HG03439 (cell line): ENCODE data around the gene ERVK3-1.
"Not testable (repeated sequence)": the region's sequence is repeated elsewhere in the genome, so short reads cannot be mapped to it uniquely, and the experiment has no call there.

ENCODE experiments used
- ATAC-seq: cut with Tn5 transposase; IDR thresholded peaks from one replicate; pipeline ENCODE4 v1.9.1; 2021; ENCODE audit warnings: mild to moderate bottlenecking, moderate library complexity; ENCODE audit not compliant: unreplicated experiment

Gene ERVK3-1, protein sequence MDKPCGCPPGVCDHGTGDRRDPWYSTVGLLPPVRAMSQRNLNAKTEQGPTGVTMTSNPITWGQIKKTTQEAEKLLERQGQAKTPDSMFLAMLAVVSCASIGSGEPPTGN

DNA sequence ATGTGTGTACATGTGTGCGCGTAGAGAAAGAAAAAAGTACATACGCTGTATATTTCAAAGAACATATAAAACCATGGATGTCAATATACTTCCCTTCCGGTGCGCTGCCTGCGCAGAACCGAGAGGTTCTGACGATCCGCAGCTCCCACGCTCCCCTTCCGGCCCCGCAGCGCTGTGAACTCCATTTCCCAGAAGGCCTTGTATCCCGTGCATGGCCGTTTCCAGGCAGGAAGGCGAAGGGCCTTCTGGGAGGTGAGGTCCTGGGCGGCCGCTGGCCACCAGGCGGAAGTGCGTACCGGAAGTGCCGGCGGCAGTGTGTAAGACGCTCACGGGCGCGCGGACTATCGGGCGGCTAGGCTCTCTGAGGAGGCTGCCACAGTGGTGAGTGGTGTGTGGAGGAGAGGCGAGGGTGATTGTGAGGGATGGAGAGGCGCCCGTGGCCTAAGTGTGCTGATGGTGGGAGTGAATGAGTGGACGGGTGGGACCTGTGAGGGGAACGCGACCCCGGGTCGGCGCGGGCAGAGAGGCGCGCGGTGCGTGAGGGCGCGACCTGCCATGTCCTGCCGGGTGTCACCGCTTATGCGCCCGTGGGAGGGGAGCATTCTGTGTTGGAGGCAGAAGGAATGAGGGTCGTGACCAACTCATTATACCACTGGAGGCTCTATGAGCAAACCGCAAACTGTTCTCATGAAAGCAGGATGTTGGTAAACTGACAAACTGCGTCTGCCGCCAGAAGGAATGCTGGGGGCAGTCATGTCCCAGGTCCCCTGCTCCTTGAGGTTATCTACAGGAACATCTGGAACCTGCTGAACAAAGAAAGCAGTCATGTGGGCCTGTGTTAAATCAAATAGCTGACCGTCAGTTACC, at the start of gene ERVK3-1:
ERVK3-1 (plus strand) TSS at position 313 of the 867 bp plus-strand sequence. CDS start 6,792 bp downstream, outside the sequence.
- peak; percentile 97 for ATAC-seq

DNA sequence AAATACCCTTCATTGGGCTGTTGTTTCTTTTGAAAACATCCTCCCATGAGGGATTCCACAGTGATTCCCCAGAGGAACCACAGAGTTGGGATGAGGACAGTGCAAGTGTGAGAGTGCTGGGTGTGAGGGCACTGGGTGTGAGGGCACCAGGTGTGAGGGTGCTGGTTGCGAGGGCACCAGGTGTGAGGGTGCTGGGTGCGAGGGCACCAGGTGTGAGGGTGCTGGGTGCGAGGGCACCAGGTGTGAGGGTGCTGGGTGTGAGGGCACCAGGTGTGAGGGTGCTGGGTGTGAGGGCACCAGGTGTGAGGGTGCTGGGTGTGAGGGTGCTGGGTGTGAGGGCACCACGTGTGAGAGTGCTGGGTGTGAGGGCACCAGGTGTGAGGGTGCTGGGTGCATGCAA, 46.9 kb upstream of the ERVK3-1 start:
- not testable (repeated sequence) for ATAC-seq

DNA sequence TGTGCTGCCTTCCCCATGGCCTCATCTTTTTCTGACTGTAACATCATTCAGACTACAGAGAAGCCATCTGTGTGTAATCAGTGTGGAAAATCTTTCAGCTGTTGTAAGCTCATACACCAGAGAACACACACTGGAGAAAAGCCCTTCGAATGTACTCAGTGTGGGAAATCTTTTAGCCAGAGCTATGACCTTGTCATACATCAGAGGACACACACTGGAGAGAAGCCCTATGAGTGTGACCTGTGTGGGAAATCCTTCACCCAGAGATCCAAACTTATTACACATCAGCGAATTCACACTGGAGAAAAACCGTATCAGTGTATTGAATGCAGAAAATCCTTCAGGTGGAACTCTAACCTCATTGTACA, 43.6 kb upstream of the ERVK3-1 start:
- ATAC-seq = no peak

DNA sequence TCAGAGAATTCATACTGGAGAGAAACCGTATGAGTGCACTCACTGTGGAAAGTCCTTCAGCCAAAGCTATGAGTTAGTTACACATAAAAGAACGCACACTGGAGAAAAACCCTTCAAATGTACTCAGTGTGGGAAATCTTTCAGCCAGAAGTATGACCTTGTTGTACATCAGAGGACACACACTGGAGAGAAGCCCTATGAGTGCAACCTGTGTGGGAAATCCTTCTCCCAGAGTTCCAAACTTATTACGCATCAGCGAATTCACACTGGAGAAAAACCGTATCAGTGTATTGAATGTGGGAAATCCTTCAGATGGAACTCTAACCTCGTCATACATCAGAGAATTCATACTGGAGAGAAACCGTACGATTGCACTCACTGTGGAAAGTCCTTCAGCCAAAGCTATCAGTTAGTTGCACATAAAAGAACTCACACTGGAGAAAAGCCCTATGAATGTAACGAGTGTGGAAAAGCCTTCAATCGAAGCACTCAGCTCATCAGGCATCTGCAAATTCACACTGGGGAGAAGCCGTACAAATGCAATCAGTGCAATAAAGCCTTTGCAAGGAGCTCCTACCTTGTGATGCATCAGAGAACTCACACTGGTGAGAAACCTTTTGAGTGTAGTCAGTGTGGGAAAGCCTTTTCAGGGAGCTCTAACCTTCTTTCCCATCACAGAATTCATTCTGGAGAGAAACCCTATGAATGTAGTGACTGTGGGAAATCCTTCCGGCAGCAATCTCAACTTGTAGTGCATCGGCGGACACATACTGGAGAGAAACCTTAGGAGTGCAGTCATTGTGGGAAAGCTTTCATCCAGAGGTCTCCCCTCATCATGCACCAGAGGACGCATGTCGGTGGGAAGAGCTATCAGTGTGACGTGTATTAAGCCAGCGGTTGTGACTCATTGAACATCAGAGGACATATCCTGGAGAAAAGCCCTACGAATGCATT, 42.9 kb upstream of the ERVK3-1 start:
- no peak for ATAC-seq

DNA sequence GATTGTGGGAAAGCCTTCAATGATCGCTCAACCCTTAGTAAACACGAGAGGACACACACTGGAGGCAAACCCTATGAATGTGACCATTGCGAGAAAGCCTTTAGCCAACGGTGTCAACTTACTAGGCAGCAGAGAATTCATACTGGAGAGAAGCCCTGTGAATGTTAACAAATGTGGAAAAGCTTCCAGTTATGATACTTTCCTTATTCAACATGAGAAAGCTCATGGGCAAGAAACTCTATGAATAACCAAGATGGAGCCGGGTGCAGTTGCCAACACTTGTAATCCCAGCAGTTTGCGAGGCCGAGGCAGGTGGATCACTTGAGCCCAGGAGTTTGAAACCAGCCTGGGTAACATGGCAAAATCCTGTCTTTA, 42.3 kb upstream of the ERVK3-1 start:
- ATAC-seq = no peak

DNA sequence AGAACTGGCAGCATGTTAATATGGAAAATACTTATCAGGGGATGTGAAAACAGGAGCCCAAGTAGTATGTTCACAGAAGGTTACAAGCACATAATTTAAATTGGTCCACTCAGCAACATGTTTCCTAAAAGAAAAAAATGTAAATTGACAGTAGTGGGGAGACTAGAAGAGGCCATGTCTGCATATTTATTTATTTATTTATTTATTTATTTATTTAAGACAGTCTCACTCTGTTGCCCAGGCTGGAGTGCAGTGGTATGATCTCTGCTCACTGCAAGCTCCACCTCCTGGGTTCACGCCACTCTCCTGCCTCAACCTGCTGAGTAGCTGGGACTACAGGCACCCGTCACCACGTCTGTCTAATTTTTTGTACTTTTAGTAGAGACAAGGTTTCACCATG, 40.1 kb upstream of the ERVK3-1 start:
- ATAC-seq = no peak

DNA sequence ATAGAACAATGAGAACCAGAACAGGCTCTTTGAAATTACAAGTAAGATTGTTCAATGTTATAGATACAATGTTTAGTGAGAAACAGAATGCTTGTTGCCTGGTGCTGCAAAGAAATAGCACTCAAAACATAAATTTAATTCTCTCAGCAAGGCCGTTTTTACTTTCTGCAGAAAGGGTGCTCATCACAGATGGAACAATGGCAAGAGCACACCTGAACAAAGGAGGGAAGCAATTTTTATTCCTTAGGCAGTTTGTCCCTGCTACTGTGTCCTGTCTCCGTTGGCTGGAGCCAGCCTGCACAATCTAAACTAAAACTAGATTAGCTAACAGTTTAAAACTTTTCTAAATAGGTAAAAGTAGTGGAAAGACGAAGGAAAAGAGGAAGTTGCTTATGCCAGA, 36.8 kb upstream of the ERVK3-1 start:
- no peak for ATAC-seq

DNA sequence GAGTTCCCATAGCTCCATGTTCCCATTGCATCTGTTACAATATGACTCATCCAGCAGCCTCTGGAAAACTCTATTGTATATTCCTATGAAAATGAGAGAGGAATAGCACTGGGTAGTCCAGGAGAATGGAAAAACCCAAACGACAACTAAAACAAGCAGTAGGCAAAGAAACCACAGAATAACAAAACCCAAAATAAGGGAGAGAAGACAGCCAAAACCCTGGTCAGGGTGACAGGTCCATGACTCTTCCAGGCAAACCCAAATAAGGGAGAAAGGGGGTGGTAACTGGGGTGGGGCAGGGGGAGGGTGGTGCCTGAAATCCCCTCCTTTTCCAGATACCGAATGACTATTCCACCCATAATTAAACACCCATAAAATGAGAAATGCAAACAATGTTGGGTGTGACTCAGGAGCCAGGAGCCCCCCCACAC, 30.4 kb upstream of the ERVK3-1 start:
- no peak for ATAC-seq

DNA sequence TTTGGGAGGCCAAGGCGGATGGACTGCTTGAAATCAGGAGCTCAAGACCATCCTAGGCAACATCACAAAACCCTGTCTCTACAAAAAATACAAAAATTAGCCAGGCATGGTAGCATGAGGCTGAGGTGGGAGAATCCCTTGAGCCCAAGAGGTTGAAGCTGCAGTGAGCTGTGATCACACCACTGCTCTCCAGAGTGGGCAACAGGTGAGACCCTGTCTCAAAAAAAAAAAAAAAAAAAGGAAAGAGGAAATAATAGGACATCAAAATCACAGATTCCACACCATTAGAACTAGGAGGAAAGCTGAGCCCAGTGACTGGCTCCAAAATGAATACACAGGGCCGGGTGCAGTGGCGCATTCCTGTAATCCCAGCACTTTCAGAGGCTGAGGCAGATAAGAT, 29.6 kb upstream of the ERVK3-1 start:
- ATAC-seq = no peak

DNA sequence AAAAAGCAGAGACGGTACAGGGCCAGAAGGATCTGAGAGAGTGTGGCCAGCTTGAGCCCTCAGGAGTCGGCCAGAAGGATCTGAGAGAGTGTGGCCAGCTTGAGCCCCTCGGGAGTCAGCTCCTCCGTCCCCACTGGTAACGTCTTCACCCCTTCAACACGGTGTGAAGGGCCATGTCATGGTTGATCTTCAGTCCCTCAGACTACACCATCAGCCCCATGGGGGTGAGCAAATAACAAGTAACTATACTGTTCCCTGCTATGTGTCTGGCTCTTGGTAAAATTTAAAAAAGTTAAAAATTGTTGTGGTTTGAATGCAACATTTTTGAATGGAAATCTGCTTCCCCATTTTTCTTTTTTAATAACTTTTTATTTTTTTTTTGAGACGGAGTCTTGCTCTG, 28.0 kb upstream of the ERVK3-1 start:
- ATAC-seq = no peak

DNA sequence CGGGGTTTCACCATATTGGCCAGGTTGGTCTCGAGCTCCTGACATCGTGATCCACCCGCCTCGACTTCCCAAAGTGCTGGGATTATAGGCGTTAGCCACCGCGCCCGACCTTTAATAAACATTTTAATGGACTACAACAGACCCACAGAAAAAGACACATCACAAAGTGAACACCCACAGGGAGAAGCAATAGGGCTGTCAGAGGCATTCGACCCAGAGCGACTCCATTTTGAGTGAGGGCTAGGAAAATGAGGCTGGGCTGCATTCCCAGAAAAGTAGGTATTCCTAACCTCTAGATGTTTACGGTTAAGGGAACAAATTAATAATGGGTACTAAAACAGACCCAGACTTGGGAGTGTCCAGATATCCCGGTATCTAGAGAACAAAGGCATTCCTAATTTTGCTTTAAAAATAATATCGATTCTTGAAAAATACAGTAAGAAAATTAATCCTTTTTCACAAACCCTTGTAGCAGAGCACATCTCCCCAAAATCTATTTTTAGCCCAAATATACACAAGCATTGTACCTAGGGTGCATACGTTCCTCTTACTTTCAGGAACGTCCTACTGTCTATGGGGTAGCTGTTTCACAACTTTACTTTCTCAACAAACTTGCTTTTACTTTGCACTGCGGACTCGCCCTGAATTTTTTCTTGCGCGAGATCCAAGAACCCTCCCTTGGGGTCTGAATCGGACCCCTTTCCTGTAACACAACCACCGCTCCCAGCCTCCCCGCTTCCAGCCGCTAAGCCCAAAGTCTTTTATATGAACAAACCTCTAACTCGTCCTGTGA, 27.2 kb upstream of the ERVK3-1 start:
- no peak for ATAC-seq

DNA sequence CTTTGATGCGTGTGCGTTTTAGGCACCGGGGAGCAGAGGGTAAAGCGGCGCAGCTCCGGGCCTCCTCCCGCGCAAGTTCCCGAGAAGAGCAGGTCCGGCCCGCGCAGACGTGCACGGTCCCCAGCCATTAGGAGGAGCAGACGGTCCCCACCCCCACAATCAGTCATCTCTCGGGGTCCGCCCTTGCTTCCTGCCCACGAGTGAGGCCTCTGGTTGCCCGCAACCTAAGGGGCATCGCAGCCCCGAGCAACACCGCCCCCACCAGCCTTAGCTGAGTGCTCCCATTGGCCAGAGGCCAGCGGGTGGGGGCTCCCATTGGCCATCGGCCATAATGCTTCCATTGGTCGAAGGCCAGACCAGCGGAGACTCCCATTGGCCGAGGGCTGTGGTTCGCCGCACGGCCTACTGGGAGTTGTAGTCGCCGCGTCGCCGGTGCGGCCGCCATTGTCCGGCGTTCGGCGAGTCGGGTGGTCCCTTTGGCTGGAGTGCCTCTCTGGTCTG, 26.6 kb upstream of the ERVK3-1 start, which contains the start of gene ZNF8:
ZNF8 (plus strand) TSS at position 415 of the 501 bp plus-strand sequence. CDS start 127 bp downstream, outside the sequence.
- ATAC-seq = peak; percentile 95

DNA sequence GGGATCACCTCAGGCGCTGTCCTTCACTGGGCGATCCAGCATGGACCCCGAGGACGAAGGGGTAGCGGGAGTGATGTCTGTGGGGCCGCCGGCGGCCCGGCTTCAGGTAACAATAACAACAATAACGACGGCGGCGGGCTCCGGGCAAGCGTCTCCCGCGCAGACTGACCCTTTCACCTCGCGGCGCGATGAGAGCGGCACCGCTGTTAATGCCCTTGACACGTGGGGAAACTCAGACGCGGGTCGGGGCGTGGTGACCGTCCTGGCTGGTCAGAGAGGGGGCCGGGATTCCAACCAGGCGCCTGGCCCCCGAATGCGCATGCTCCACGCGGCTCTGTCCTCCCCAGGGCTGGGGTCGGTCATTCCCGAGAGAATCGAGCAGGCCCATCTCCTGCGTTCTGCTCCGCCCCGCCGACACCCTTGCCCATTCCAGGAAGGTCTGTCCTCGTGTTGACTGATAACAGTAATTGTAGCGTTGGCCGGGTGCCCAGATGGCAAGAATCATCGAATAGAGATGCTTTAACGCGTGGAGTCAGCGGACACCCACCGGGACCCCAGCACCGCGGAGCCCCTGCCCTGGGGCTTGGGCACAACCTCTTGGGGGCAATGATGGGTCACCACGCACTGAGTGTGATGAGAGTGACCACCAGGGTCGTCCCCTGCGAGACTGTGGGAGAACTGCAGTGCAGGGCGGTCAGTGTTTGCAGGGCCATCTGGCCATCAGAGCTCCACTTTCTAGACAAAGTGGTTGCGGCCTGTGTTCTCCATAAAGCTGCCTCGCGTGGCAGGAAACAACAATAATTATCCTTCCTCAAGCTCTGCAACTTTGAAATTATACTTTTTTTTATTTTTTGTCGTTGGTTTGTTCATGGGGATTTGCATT, 25.9 kb upstream of the ERVK3-1 start:
- peak; percentile 29 for ATAC-seq

DNA sequence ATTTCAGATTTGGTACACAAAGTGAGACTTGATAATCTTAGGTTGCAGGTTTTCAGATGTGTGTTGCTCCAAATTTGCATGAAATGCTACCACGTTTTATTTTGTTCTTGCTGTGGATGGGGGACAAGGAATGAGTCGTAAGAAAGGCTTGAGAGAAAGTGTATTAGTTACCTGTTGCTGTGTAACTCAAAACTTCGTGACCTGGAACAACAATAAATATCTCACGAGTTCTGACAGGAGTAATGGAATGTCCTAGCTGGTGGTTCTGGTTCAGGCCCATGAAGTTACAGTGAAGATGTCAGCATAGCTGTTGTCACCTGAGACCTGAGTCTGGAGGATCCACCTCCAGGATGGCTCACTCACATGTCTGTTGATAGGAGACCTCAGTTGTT, 25.3 kb upstream of the ERVK3-1 start:
- no peak for ATAC-seq

DNA sequence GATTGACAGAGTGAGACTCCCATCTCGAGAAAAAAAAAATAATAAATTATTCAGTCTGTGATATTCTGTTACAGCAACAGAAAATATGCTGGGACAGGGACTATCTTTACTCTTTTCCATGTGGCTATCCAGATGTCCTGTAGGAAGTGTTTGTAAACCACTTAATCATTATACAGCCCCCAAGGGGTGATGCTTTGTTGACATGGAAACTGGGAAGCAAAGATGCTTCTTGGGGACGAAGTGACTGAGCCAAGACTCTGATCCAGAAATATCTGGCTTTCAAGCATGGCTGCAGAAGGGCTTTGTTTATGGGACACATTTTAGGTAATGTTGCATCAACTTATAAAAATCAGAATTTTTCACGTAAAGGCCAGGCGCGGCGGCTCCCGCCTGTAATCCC, 21.0 kb upstream of the ERVK3-1 start:
- ATAC-seq = no peak

DNA sequence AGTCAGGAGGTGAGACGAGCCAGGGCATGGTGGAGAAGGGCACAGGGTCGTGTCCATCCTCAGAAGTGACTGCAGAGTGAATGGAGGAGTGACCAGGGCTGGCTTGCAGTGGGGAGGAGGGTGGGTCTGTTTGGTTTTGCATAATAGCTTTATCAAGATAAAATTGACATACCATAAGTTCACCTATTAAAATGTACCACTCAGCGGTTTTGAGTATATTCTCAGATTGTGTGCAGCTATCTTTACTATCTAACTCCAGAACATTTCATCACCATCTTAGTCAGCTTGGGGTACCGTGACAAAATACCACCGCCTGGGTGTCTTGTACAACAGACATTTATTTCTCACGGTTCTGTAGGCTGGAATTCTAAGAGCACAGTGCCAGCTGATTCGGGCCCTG, 13.2 kb upstream of the ERVK3-1 start:
- ATAC-seq = no peak

DNA sequence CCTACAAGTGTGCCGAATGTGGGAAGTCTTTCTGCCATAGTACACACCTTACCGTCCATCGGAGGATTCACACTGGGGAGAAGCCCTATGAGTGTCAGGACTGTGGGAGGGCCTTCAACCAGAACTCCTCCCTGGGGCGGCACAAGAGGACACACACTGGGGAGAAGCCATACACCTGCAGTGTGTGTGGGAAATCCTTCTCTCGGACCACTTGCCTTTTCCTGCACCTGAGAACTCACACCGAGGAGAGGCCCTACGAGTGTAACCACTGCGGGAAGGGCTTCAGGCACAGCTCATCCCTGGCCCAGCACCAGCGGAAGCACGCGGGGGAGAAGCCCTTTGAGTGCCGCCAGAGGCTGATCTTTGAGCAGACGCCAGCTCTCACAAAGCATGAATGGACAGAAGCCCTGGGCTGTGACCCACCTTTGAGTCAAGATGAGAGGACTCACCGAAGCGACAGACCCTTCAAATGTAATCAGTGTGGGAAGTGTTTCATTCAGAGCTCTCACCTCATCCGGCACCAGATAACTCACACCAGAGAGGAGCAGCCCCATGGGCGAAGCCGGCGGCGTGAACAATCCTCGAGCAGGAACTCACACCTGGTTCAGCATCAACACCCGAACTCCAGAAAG, 10.3 kb upstream of the ERVK3-1 start:
- ATAC-seq = no peak

DNA sequence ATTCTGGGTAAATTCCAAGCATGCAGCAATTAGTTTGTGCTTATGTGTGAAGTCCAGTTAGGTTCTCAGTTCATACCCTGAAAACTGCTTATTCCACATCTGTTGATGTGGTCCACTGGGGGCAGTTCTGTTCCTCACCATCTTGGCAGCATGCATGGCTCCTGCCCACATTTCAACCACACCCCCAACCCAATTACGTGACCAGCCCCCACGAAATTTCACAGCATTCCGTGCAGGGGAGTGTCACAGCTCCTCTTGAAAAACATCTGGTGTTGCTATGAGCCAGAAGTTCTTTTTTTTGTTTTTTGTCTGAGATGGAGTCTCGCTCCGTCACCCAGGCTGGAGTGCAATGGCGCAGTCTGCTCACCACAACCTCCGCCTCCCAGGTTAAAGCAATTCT, 9.1 kb upstream of the ERVK3-1 start:
- no peak for ATAC-seq

DNA sequence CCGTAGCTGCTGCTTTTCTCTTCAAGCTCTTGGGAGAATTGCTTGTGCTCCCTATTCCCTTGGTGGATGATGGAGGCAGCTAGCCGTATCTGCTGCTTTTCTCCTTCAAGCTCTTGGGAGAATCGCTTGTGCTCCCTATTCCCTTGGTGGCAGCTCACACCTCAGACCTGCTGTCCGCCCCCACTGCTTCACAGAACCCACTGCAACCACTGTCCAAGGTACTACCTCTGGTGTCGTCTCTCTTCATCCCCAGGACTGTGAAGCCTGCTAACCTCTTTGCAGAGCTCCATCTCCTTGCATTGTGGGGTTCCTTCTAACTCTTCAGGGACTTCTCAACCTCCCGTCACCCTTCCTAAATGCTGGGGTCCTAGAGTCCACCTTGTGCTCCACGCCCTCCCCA, 4.6 kb upstream of the ERVK3-1 start:
- ATAC-seq = no peak
